Retinal pigment epithelial cell (primary cell): Measurements from ENCODE around the gene RIBC1.

Experiments
- DNase-seq: peaks from one replicate; pipeline ENCODE4 v3.0.0-alpha.2; 2010; ENCODE audit warnings: low read depth
- H3K4me3 ChIP-seq: 2 replicates; pipeline ENCODE4 v1.5.1; 2011; ENCODE audit warnings: mild to moderate bottlenecking, low read length, control low read depth, moderate library complexity
- TF ChIP-seq, protein P1 (sequence below): conservative IDR thresholded peaks from 2 replicates; pipeline ENCODE4 v1.5.1; 2011; ENCODE audit warnings: low read depth, low read length, control low read depth, inconsistent platforms

Gene RIBC1

DNA sequence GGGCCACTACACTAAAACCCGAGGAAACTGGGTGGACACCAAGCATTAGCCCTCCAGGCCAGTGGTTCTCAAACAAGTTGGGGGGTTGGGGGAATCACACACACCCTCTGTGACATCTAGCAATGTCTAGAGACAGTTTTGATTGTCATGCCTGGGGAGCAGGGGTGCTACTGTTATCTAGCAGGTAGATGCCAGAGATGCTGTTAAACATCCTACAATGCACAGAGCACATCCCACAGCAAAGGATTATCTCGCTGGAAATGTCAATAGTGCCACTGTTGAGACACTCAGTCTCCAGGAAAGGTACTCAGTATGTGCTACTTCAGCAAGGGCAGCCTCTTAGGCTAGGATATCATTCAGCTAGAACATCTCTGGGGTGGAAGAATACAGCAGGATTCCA lies 1.5 kb upstream of the RIBC1 start:
- DNase-seq: no peak
- TF ChIP-seq, protein P1, sequence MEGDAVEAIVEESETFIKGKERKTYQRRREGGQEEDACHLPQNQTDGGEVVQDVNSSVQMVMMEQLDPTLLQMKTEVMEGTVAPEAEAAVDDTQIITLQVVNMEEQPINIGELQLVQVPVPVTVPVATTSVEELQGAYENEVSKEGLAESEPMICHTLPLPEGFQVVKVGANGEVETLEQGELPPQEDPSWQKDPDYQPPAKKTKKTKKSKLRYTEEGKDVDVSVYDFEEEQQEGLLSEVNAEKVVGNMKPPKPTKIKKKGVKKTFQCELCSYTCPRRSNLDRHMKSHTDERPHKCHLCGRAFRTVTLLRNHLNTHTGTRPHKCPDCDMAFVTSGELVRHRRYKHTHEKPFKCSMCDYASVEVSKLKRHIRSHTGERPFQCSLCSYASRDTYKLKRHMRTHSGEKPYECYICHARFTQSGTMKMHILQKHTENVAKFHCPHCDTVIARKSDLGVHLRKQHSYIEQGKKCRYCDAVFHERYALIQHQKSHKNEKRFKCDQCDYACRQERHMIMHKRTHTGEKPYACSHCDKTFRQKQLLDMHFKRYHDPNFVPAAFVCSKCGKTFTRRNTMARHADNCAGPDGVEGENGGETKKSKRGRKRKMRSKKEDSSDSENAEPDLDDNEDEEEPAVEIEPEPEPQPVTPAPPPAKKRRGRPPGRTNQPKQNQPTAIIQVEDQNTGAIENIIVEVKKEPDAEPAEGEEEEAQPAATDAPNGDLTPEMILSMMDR: no peak
- peak overlapping the region; percentile 72 for H3K4me3 ChIP-seq

DNA sequence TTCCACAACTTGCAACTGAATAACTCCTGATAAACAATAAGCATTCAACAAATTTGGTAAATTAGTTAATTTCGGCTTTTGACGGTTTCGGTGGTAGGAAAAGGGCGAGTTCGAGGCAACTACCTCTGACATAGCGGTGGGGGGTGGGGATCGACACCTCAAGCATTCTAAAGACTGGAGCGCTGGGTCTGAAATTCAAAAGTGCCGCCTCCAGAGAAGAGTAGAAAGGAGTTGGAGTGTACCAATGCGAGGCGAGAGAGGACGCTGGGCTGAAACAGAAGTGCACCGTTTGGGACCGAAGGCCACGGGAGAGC lies 944 bp upstream of the RIBC1 start:
- TF ChIP-seq, protein P1: no peak
- no peak for DNase-seq
- H3K4me3 ChIP-seq: peak overlapping the region; percentile 72

DNA sequence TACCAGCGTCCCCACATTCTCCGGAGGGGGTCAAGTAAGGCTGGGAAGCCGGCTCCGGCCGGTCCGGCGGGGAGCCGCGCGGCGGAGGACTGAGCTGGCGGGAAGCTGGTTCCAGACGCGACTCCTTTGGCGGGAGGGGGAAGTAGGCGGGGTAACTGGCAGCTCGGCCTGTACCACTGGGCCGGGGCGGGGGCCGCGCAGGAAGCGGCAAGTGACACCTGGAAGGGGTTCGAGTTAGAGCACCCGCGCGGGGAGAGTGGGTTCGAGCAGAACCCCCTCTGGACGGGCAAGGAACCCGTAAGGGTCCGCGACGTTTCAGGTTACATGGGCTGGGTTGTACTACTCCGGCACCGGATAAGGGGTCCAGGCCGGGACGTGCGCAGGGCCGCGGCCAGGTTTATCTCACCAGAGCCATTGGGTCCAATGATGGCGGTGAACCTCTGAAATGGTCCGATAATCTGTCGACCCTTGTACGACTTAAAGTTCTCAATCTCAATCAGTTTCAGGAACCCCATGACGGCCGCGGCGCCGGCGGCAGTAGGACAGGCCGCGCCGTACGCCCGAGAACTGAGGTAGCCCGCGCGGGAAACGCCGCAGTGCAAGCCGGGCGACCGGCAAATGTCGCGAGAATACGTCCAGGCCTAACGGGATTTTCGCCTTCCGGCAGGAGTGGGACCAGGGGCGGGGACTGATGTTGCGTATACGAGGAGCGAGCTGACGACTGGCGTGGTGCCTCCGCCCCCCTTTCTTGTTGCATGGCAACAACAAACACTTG lies 400 bp upstream of the RIBC1 start, which contains the start of gene SMC1A:
TSS of gene SMC1A (minus strand) at position 569 of the 775 bp plus-strand sequence. CDS start at position 515, 54 bp downstream.
- TF ChIP-seq, protein P1: no peak
- H3K4me3 ChIP-seq: peak within 1 kb of the TSS; percentile 72
- peak; percentile 97 for DNase-seq

DNA sequence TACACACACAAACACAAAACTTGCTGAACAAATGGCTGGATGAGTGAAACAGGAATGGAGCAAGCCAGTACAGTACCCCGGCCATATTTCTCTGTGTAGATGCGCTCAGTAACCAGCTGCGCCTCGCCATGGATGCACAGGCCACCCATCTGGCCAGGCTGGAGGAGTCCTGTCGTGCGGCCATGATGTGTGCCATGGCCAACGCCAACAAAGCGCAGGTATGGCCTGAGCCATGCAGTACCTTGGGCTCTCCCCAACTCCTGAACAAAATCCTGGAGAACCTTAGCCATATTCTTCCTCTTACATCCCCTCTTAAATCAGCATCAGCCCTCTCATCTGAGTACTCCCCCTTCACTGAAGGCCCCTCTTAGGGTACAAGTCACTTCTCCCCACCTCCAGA lies 7.1 kb downstream of the RIBC1 start:
- TF ChIP-seq, protein P1: no peak
- no peak for DNase-seq

DNA sequence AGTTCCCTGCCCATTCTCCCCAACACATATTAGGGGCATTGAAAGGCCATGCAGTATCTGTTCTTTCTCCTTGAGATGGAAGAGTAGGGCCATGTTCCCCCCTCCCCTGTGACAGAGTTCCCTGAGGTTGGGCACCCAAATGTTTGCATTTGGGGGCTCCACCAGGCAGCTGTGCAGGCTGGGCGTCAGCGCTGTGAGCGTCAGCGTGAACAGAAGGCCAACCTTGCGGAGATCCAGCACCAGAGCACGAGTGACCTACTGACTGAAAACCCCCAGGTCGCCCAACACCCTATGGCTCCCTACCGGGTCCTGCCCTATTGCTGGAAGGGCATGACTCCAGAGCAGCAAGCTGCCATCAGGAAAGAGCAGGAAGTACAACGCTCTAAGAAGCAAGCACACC lies 7.6 kb downstream of the RIBC1 start:
- DNase-seq: no peak
- H3K4me3 ChIP-seq: no peak overlapping the region
- TF ChIP-seq, protein P1: no peak

More for the DNA sequence above, 7.1 kb downstream of the RIBC1 start:
- no peak overlapping the region for H3K4me3 ChIP-seq

DNA sequence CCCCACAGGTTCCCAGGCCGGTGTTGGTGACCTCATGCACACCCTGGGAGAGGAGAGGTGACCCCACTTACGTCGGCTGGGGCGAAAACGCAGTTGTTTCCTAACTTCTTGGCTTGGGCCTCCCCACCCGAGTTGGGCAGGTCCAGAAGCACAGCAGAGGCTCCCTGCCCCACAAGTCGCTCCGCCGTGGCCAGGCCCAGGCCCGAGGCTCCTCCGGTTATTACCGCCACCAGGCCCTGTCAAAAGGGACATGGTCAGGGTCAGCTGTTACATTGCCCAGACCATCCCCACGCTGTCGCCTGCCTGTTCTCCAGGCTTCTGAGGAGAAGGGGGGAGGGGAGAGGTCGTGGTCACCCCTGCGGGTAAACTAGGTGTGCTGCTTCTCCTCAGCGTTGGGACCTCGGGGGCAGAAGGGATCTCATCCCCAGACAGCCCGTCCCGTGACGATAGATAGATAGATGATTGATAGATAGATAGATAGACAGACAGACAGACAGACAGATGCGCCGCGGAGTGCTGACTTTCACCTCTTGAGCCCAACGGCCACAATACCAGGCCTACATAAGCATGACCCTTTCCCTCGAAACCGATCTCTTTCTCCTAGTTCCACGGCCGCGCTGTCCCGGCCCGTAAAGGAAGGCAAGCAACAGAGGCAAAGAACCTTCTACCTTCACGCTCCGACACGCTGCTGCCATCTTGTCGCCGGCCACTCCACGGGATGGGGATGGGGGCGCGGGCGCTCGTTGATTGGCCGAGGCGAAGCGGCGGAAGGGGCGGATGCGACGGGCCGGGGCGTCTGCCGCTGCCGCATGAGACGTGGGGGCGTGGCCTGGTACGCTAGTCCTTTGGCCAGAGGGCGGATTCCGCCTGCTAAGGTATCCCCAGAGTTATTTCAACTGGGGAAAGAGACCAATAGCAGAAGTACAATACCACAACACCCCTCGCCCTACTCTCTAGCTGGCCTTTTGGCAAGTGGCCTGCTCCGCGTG lies 11.3 kb downstream of the RIBC1 start, which contains the start of gene HSD17B10:
TSS of gene HSD17B10 (minus strand) at position 720 of the 989 bp plus-strand sequence. CDS start at position 695, 25 bp downstream.
- TF ChIP-seq, protein P1: no peak

More for the DNA sequence above, 11.3 kb downstream of the RIBC1 start, which contains the start of gene HSD17B10:
- no peak for DNase-seq
- H3K4me3 ChIP-seq: peak within 1 kb of the TSS; percentile 85
